ENCODE data around the gene HOXA9. TPM values are rescaled to one million over a fixed set of nuclear protein-coding genes. Genes with fewer than 3 reads are reported as not detected.

HOXA9 gene
- total RNA-seq, 2 experiments from 2014 or later = not detected

- intact Hi-C loops (cut with micrococcal nuclease) = no loop called here
Observed at GRCh38 chr7:27123477-27124053, 41.8 kb downstream of the HOXA9 start.

GRCh38 chr7:27123007-27123476 is 42.3 kb downstream of the HOXA9 start:
- intact Hi-C loops (cut with micrococcal nuclease) = no loop called here
- H3K27me3 Mint-ChIP-seq = peaks cover 10% of the 10 kb centered on the region

More at GRCh38 chr7:27123477-27124053, 41.8 kb downstream of the HOXA9 start:
- POLR2A ChIA-PET = no interaction called here
- Mint-ChIP-seq H3K27me3 (peaks cover 12% of the 10 kb centered on the region), H3K27ac (no peak overlapping the region), H3K4me3 (no peak overlapping the region), H3K4me1 (ENCODE audit: low read depth) (no peaks in the 10 kb centered on the region), H3K36me3 (ENCODE audit: low read depth) (no peaks in the 10 kb centered on the region), H3K9me3 (no peaks in the 10 kb centered on the region)
- DNase-seq (no peak), ATAC-seq (no peak)
- CTCF ChIA-PET = no interaction called here
- no peak for TF ChIP-seq CTCF (IDR thresholded peaks at IDR 0.05)

GRCh38 chr7:27122077-27122910 is 43.0 kb downstream of the HOXA9 start:
- Mint-ChIP-seq H3K36me3 (ENCODE audit: low read depth) (no peaks in the 10 kb centered on the region), H3K27ac (no peak overlapping the region), H3K4me1 (ENCODE audit: low read depth) (no peaks in the 10 kb centered on the region), H3K4me3 (no peak overlapping the region), H3K9me3 (no peaks in the 10 kb centered on the region), H3K27me3 (peaks cover 8% of the 10 kb centered on the region)
- ATAC-seq = no peak
- POLR2A ChIA-PET = interaction anchor here (0.6 kb wide), 1 partner anchor 13 kb away, joined by 3 read pairs; no protein-coding TSS in a partner anchor
- CTCF ChIA-PET = no interaction called here
- TF ChIP-seq CTCF (IDR thresholded peaks at IDR 0.05) = no peak
- intact Hi-C loops (cut with micrococcal nuclease) = no loop called here
- DNase-seq = no peak

More at GRCh38 chr7:27123007-27123476, 42.3 kb downstream of the HOXA9 start:
- H3K27ac Mint-ChIP-seq = no peak overlapping the region
- no peak for TF ChIP-seq CTCF (IDR thresholded peaks at IDR 0.05)
- POLR2A ChIA-PET = no interaction called here
- CTCF ChIA-PET = no interaction called here
- no peaks in the 10 kb centered on the region for H3K4me1 Mint-ChIP-seq (ENCODE audit: low read depth)
- DNase-seq (no peak), ATAC-seq (no peak)
- no peaks in the 10 kb centered on the region for H3K9me3 Mint-ChIP-seq
- H3K36me3 Mint-ChIP-seq (ENCODE audit: low read depth) = no peaks in the 10 kb centered on the region
- H3K4me3 Mint-ChIP-seq = no peak overlapping the region

- ChIA-PET POLR2A (interaction anchor here (0.6 kb wide), 1 partner anchor 14 kb away, joined by 3 read pairs; no protein-coding TSS in a partner anchor), CTCF (no interaction called here)
- ATAC-seq (no peak), DNase-seq (no peak)
- Mint-ChIP-seq H3K27me3 (peaks cover 7% of the 10 kb centered on the region), H3K36me3 (ENCODE audit: low read depth) (no peaks in the 10 kb centered on the region), H3K27ac (no peak overlapping the region), H3K4me3 (no peak overlapping the region), H3K9me3 (no peaks in the 10 kb centered on the region), H3K4me1 (ENCODE audit: low read depth) (no peaks in the 10 kb centered on the region)
- intact Hi-C loops (cut with micrococcal nuclease) = no loop called here
- TF ChIP-seq CTCF (IDR thresholded peaks at IDR 0.05) = no peak
Observed at GRCh38 chr7:27121684-27122076, 43.7 kb downstream of the HOXA9 start.

- Mint-ChIP-seq H3K9me3 (no peaks in the 10 kb centered on the region), H3K27me3 (no peaks in the 10 kb centered on the region), H3K4me1 (ENCODE audit: low read depth) (no peaks in the 10 kb centered on the region), H3K4me3 (no peak overlapping the region), H3K36me3 (ENCODE audit: low read depth) (no peaks in the 10 kb centered on the region), H3K27ac (no peak overlapping the region)
- intact Hi-C loops (cut with micrococcal nuclease) = no loop called here
- DNase-seq = no peak
- ChIA-PET POLR2A (interaction anchor here (0.6 kb wide), 1 partner anchor 692 kb away, joined by 3 read pairs; no protein-coding TSS in a partner anchor), CTCF (interaction anchor here (1.0 to 1.2 kb wide), 2 partner anchors 14 to 452 kb away, joined by 3 read pairs; no protein-coding TSS in a partner anchor)
- no peak for ATAC-seq
- no peak for TF ChIP-seq CTCF (IDR thresholded peaks at IDR 0.05)
Observed at GRCh38 chr7:27119412-27119911, 45.9 kb downstream of the HOXA9 start.

Measured in activated CD8-positive, alpha-beta T cell treated with anti-CD3 and anti-CD28 coated beads for 36 hours (primary cell).